ENCODE results near the gene ZNF616.

Gene ZNF616

DNA sequence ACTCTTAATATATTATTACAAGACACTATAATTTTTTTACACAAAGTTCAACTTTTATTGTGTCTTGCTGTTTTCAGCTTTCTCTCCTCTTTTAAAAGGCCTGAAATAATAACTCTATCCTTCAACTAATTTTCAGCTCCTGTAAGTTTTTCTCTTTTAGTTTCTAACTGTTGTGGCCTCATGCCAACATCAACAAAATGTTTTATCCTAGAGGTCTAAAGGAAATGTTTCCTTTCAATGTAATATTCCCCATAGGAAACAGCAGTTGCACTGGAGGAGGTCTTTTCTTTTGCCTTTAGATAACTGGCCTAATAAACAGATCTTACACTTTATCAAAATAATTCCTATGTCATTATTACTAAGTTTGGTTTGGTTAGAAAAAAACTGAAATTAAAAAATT lies 8.5 kb upstream of the ZNF616 start:
- Histone ChIP-seq H3K9me3 (ENCODE audit: control insufficient read depth, insufficient read depth, low read depth, low read length) (peaks cover 69% of the 10 kb centered on the region), H3K27me3 (ENCODE audit: control insufficient read depth, insufficient read depth, low read length) (no peaks in the 10 kb centered on the region), H3K27ac (ENCODE audit: low read depth, low read length) (no peak overlapping the region)

DNA sequence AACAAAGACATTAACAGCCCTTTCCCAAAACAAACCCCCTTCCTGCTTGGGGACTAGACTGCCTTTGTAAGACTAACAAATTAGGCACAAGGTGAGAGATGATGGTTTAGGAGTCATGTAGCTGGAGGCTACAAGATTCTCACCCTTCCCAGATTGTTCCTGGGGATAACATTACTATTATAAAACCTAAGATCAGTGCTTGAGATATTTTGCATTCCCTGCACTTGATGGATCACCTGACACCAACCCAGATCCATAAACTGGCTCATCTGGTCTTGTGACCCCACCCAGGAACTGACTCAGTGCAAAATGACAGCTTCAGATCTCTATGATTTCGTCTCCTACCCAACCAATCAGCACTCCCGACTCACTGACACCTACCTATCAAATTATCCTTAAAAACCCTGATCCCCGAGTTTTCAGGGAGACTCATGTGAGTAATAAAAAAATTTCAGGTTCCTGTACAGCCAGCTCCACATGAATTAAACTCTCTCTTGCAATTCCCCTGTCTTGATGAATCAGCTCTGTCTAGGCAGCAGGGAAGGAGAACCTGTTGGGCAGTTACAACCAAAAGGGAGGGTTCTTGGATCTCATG lies 2.4 kb upstream of the ZNF616 start:
- no peak overlapping the region for H3K27ac ChIP-seq (ENCODE audit: low read depth, low read length)
- no peak overlapping the region for H3K4me3 ChIP-seq (ENCODE audit: low read depth, low read length)
- peaks cover 35% of the 10 kb centered on the region for H3K9me3 ChIP-seq (ENCODE audit: control insufficient read depth, insufficient read depth, low read depth, low read length)

More for the DNA sequence above, 8.5 kb upstream of the ZNF616 start:
- H3K4me1 ChIP-seq (ENCODE audit: control insufficient read depth, insufficient read depth, low read length), result no peaks in the 10 kb centered on the region
- H3K36me3 ChIP-seq (ENCODE audit: control insufficient read depth, insufficient read depth, low read length), result no peaks in the 10 kb centered on the region
- H3K9ac ChIP-seq (ENCODE audit: low read length), result no peak overlapping the region
- no peak overlapping the region for H3K4me3 ChIP-seq (ENCODE audit: low read depth, low read length)

DNA sequence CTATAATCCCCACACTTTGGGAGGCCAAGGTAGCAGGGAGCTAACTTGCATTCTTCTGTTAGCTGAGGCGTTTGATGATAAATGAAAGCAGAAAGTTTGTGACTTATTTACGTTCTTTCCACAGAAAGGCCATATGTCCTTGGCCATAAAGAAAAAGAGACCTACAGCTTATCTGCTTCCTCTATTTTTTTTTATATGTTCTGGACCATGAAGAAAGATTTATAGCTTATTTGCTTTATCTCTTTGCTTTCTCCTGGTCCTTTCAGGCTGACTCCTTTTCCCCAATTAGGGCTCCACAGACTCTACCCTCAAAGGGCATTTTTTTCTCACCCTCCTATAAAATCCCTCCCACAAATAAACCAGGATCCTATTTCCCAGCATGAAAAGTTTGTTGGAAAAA lies 1.5 kb upstream of the ZNF616 start:
- Histone ChIP-seq H3K27me3 (ENCODE audit: control insufficient read depth, insufficient read depth, low read length) (no peaks in the 10 kb centered on the region), H3K9me3 (ENCODE audit: control insufficient read depth, insufficient read depth, low read depth, low read length) (peaks cover 32% of the 10 kb centered on the region), H3K4me1 (ENCODE audit: control insufficient read depth, insufficient read depth, low read length) (0 out of 2 replicates have a peak, but pooled peaks cover 4% of the 10 kb centered on the region), H3K36me3 (ENCODE audit: control insufficient read depth, insufficient read depth, low read length) (peaks cover 5% of the 10 kb centered on the region; the same call in 1 of the 2 replicates), H3K4me3 (ENCODE audit: low read depth, low read length) (no peak overlapping the region), H3K9ac (ENCODE audit: low read length) (no peak overlapping the region), H3K27ac (ENCODE audit: low read depth, low read length) (no peak overlapping the region)

More for the DNA sequence above, 2.4 kb upstream of the ZNF616 start:
- Histone ChIP-seq H3K27me3 (ENCODE audit: control insufficient read depth, insufficient read depth, low read length) (no peaks in the 10 kb centered on the region), H3K4me1 (ENCODE audit: control insufficient read depth, insufficient read depth, low read length) (0 out of 2 replicates have a peak, but pooled peaks cover 4% of the 10 kb centered on the region), H3K9ac (ENCODE audit: low read length) (no peak overlapping the region), H3K36me3 (ENCODE audit: control insufficient read depth, insufficient read depth, low read length) (no peaks in the 10 kb centered on the region)

DNA sequence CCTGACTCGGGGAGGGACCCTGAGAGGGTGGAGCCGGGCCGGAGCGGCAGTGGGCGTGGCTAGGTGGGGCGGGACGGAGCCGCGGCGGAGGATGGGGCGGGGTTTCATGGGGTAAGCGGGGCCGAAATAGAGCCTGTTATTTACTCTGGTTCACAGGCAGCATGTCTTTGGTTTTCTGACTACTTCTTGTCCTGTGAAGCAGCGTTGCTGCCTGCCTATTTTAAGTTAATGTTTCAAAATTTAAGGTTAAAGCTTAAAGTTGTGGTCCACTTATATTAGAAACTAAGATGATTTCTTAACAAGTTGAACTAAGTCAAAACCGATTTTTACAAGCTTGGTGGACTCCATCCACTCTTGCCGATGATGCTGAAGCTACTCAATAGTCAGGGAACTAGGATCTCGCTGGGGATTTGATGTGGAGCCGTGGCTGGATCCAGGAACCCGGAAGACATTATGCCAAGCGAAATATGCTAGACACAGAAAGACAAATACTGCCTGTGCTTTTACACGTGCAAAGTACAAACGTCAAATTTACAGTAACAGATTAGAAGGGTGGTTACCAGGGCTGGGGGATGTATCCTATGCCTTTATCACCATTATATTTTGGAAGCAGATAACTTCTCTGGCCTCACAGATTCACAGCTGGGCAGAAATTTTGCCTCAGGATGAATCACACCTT lies 433 bp upstream of the ZNF616 start:
- Histone ChIP-seq H3K4me1 (ENCODE audit: control insufficient read depth, insufficient read depth, low read length) (0 out of 2 replicates have a peak, but pooled peaks cover 4% of the 10 kb centered on the region), H3K27ac (ENCODE audit: low read depth, low read length) (no peak overlapping the region), H3K4me3 (ENCODE audit: low read depth, low read length) (peak overlapping the region; percentile 39), H3K9ac (ENCODE audit: low read length) (no peak overlapping the region), H3K9me3 (ENCODE audit: control insufficient read depth, insufficient read depth, low read depth, low read length) (peaks cover 36% of the 10 kb centered on the region), H3K36me3 (ENCODE audit: control insufficient read depth, insufficient read depth, low read length) (peaks cover 10% of the 10 kb centered on the region), H3K27me3 (ENCODE audit: control insufficient read depth, insufficient read depth, low read length) (no peaks in the 10 kb centered on the region)

DNA sequence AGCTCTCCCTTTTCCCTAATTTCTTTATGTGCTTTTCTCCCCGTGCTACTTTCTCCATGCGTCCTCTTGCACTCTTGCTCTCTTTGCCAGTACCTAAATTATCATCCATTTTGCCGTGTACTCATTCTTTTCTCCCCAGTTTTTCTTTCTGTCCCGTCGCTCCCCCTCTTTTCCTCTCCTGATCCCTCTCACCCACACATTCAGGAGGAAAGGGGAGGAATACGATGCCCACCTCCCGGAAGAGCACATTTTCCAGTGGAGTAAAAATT lies 821 bp downstream of the ZNF616 start:
- H3K27me3 ChIP-seq (ENCODE audit: control insufficient read depth, insufficient read depth, low read length), result no peaks in the 10 kb centered on the region
- H3K4me1 ChIP-seq (ENCODE audit: control insufficient read depth, insufficient read depth, low read length), result 0 out of 2 replicates have a peak, but pooled peaks cover 4% of the 10 kb centered on the region
- peak overlapping the region; percentile 83 for H3K4me3 ChIP-seq (ENCODE audit: low read depth, low read length)
- peak overlapping the region; percentile 45; the same call in 1 of the 2 replicates for H3K27ac ChIP-seq (ENCODE audit: low read depth, low read length)
- peak overlapping the region; percentile 85 for H3K9ac ChIP-seq (ENCODE audit: low read length)
- peaks cover 20% of the 10 kb centered on the region for H3K36me3 ChIP-seq (ENCODE audit: control insufficient read depth, insufficient read depth, low read length)
- peaks cover 39% of the 10 kb centered on the region for H3K9me3 ChIP-seq (ENCODE audit: control insufficient read depth, insufficient read depth, low read depth, low read length)

DNA sequence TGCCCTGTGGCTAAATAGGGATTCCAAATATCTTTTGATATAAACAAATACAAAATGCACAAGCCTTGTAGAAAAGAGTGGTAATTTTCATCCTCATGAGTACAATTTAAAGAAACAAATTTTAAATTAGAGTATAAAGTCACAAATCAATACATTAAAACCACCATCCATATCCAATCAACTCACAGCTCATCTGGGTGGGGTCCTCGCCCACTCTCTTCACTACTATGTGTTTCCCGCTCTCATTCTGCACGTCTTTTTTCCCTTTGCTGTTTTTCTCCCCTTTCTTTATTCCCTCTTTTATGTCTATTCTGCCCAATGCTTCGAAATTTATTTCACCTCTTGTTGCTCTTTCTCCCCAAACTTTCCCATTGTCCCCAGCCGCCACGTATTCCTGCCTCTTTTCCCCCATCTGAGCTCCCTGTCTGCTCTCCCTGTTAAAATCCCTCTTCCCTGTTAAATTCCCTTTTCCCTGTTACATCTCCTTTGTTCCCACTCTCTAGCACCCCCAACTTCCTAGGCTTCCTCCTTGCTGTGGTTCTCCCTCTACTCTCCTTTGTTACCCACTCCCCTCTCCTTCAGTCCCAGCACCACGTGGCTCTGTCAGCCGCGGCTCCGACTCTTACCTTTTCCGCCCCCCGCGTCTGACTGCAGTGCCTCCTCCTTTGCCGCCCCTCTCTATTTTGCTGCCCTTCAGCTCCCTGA lies 1.3 kb downstream of the ZNF616 start:
- peak overlapping the region; percentile 45; the same call in 1 of the 2 replicates for H3K27ac ChIP-seq (ENCODE audit: low read depth, low read length)
- 0 out of 2 replicates have a peak, but pooled peaks cover 4% of the 10 kb centered on the region for H3K4me1 ChIP-seq (ENCODE audit: control insufficient read depth, insufficient read depth, low read length)
- H3K36me3 ChIP-seq (ENCODE audit: control insufficient read depth, insufficient read depth, low read length), result peaks cover 24% of the 10 kb centered on the region
- no peaks in the 10 kb centered on the region for H3K27me3 ChIP-seq (ENCODE audit: control insufficient read depth, insufficient read depth, low read length)
- peak overlapping the region; percentile 83 for H3K4me3 ChIP-seq (ENCODE audit: low read depth, low read length)
- H3K9ac ChIP-seq (ENCODE audit: low read length), result peak overlapping the region; percentile 85
- H3K9me3 ChIP-seq (ENCODE audit: control insufficient read depth, insufficient read depth, low read depth, low read length), result peaks cover 42% of the 10 kb centered on the region

DNA sequence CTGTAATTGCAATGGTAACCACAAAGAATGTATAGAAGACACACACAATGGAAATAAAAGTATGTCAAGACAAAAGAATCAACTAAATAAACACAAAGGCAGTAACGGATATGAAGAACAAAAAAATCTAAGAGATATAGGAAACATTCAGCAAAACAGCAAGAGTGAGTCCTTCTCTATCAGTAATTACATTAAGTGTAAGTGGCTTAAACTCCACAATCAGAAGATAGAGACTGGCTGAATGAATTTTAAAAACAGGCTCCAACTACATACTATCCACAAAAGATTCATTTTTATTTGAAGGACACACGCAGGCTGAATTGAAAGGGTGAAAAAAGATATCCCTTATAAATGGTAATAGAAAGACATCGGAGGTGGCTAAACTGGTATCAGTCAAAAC lies 19.5 kb downstream of the ZNF616 start:
- Histone ChIP-seq H3K27ac (ENCODE audit: low read depth, low read length) (no peak overlapping the region), H3K27me3 (ENCODE audit: control insufficient read depth, insufficient read depth, low read length) (no peaks in the 10 kb centered on the region), H3K36me3 (ENCODE audit: control insufficient read depth, insufficient read depth, low read length) (peaks cover 98% of the 10 kb centered on the region), H3K4me1 (ENCODE audit: control insufficient read depth, insufficient read depth, low read length) (no peaks in the 10 kb centered on the region), H3K4me3 (ENCODE audit: low read depth, low read length) (no peak overlapping the region), H3K9ac (ENCODE audit: low read length) (no peak overlapping the region), H3K9me3 (ENCODE audit: control insufficient read depth, insufficient read depth, low read depth, low read length) (peaks cover 83% of the 10 kb centered on the region)

DNA sequence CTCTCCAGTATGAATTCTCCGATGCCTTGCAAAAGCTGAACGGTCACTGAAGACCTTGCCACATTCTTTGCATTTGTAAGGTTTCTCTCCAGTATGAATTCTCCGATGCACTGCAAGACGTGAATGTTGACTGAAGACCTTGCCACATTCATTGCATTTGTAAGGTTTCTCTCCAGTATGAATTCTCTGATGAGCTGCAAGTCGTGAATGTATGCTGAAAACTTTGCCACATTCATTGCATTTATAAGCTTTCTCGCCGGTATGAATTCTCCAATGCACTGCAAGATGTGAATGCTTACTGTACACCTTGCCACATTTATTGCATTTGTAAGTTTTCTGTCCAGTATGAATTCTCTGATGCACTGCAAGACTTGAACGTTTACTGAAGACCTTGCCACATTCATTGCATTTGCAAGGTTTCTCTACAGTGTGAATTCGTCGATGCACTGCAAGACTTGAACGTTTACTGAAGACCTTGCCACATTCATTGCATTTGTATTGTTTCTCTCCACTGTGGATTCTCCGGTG lies 24.1 kb downstream of the ZNF616 start:
- Histone ChIP-seq H3K4me3 (ENCODE audit: low read depth, low read length) (peak overlapping the region; percentile 8; the same call in 1 of the 2 replicates), H3K4me1 (ENCODE audit: control insufficient read depth, insufficient read depth, low read length) (no peaks in the 10 kb centered on the region), H3K27ac (ENCODE audit: low read depth, low read length) (no peak overlapping the region), H3K9me3 (ENCODE audit: control insufficient read depth, insufficient read depth, low read depth, low read length) (peaks cover 97% of the 10 kb centered on the region), H3K36me3 (ENCODE audit: control insufficient read depth, insufficient read depth, low read length) (peaks cover 63% of the 10 kb centered on the region), H3K9ac (ENCODE audit: low read length) (no peak overlapping the region), H3K27me3 (ENCODE audit: control insufficient read depth, insufficient read depth, low read length) (no peaks in the 10 kb centered on the region)

DNA sequence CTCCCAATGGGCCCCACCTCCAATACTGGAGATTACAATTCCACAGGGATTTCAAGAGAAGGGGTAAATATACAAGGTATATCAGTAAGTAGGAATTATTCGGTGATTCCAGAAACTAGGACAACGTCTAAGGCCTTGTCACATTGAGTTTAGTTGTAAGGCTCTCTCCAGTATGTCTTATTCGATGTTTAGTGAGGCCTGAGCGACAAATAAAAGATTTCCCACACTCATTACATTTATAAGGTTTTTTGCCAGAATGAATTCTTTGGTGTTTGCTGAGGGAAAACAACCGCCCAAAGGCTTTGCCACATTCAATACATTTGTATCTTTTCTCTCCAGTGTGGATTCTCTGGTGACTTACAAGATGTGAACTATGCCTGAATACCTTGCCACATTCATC lies 25.0 kb downstream of the ZNF616 start:
- Histone ChIP-seq H3K27me3 (ENCODE audit: control insufficient read depth, insufficient read depth, low read length) (no peaks in the 10 kb centered on the region), H3K9ac (ENCODE audit: low read length) (no peak overlapping the region), H3K4me3 (ENCODE audit: low read depth, low read length) (no peak overlapping the region), H3K9me3 (ENCODE audit: control insufficient read depth, insufficient read depth, low read depth, low read length) (peaks cover 96% of the 10 kb centered on the region), H3K36me3 (ENCODE audit: control insufficient read depth, insufficient read depth, low read length) (peaks cover 54% of the 10 kb centered on the region), H3K4me1 (ENCODE audit: control insufficient read depth, insufficient read depth, low read length) (no peaks in the 10 kb centered on the region), H3K27ac (ENCODE audit: low read depth, low read length) (no peak overlapping the region)

DNA sequence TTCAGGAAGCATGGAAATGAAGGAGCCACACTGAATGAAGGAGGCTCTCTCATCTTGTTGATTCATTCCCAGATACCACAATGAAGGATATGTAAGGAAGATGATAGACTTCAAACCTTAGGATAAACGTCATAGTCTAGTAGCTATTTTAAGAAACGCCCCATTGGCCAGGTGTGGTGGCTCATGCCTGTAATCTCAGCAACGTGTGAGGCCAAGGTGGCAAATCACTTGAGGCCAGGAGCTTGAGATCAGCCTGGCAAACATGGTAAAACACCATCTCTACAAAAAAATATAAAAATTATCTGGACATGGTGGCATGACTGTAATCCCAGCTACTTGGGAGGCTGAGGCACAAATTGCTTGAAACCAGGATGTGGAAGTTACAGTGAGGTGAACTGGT lies 27.1 kb downstream of the ZNF616 start:
- Histone ChIP-seq H3K4me3 (ENCODE audit: low read depth, low read length) (no peak overlapping the region), H3K27ac (ENCODE audit: low read depth, low read length) (no peak overlapping the region), H3K9me3 (ENCODE audit: control insufficient read depth, insufficient read depth, low read depth, low read length) (peaks cover 96% of the 10 kb centered on the region), H3K4me1 (ENCODE audit: control insufficient read depth, insufficient read depth, low read length) (no peaks in the 10 kb centered on the region), H3K9ac (ENCODE audit: low read length) (no peak overlapping the region), H3K36me3 (ENCODE audit: control insufficient read depth, insufficient read depth, low read length) (peaks cover 34% of the 10 kb centered on the region), H3K27me3 (ENCODE audit: control insufficient read depth, insufficient read depth, low read length) (no peaks in the 10 kb centered on the region)

DNA sequence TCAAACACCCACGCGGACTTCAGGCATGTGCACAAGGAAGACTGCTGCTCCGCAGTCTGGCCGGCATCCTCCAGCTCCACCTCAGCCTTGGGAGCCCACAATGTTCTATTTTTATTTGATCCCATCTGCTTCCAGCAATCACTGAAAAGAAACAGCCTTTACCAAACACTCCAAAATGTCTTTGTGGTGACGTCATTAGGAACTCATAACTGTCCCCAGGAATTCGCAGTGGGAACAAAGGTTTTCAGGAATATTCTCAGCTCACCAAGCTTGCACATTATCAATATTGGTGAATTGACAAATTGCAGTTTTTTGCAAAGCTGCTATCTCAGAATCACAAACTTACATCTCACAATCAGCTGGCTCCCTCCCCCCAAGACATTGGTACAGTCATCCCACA lies 29.0 kb downstream of the ZNF616 start:
- Histone ChIP-seq H3K9ac (ENCODE audit: low read length) (no peak overlapping the region), H3K4me3 (ENCODE audit: low read depth, low read length) (no peak overlapping the region), H3K27me3 (ENCODE audit: control insufficient read depth, insufficient read depth, low read length) (no peaks in the 10 kb centered on the region), H3K27ac (ENCODE audit: low read depth, low read length) (no peak overlapping the region), H3K9me3 (ENCODE audit: control insufficient read depth, insufficient read depth, low read depth, low read length) (peaks cover 93% of the 10 kb centered on the region), H3K36me3 (ENCODE audit: control insufficient read depth, insufficient read depth, low read length) (peaks cover 16% of the 10 kb centered on the region), H3K4me1 (ENCODE audit: control insufficient read depth, insufficient read depth, low read length) (no peaks in the 10 kb centered on the region)
